ENCODE results near the gene DDX49. TPM values are rescaled to one million over a fixed set of nuclear protein-coding genes. Genes with fewer than 3 reads are reported as not detected.

Gene DDX49
- total and polyA plus RNA-seq, 2 of the 4 experiments (the other 2 are of a cell fraction), result 50.9 to 52.1 TPM

DNA sequence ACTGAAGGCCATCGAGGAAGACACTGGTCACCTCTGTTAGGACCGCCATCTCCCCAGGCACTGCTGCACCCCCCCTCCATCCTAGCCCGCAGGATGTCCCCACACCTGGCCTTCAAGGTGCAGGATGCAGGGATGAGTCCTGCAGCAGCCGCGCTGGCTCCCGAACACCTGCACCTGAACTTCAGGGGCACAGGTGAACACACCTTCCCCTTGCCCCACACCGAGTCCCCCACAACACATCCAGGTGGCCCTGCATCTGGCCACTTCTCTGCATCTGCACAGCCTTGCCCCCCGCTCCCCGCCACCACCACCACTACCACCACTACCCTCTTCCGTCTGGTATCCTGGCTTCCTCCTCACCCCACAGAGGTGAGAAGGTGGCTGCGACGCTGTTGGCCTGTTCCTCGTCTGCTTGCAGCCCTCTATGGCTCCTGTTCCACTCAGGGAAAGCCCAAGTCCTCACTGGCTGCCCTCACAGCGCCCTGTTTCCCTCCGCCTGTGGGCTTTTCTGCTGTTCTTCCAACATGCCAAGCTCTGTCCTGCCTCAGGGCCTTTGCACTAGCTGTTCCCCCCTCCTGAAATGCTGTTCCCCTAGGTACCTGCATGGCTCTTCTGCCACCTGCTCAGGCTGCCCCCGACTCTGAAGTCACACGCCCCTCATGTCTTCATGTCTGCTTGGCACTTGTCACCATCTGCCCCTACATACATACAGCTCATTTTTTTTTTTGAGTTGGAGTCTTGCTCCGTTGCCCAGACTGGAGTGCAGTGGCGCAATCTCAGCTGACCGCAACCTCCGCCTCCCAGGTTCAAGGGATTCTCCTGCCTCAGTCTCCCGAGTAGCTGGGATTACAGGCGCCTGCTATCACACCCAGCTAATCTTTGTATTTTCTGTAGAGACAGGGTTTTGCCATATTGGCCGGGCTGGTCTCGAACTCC, 22.2 kb upstream of the DDX49 start:
- CTCF ChIA-PET, result interaction anchor here (1.3 kb wide), 1 partner anchor 90 kb away, joined by 7 read pairs; no protein-coding TSS in a partner anchor
- no TSS peak for BruUV-seq (replicated peaks)
- TF ChIP-seq MAZ (IDR thresholded peaks at IDR 0.05; ENCODE audit: borderline replicate concordance, low read depth, low read length), result no peak
- TF ChIP-seq, protein P1, sequence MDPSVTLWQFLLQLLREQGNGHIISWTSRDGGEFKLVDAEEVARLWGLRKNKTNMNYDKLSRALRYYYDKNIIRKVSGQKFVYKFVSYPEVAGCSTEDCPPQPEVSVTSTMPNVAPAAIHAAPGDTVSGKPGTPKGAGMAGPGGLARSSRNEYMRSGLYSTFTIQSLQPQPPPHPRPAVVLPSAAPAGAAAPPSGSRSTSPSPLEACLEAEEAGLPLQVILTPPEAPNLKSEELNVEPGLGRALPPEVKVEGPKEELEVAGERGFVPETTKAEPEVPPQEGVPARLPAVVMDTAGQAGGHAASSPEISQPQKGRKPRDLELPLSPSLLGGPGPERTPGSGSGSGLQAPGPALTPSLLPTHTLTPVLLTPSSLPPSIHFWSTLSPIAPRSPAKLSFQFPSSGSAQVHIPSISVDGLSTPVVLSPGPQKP (IDR thresholded peaks at IDR 0.05; ENCODE audit: borderline replicate concordance, low read depth, low read length), result no peak
- TF ChIP-seq NFE2L2 (IDR thresholded peaks at IDR 0.05; ENCODE audit: low read depth, low read length), result no peak
- no peak for TF ChIP-seq CEBPB (IDR thresholded peaks at IDR 0.05; ENCODE audit: low read depth, low read length)
- TF ChIP-seq RAD21 (IDR thresholded peaks at IDR 0.05; ENCODE audit: low read length), result no peak
- no peak for TF ChIP-seq CHD1 (IDR thresholded peaks at IDR 0.05; ENCODE audit: low read depth, low read length)
- TF ChIP-seq MAFK (IDR thresholded peaks at IDR 0.05; ENCODE audit: low read depth, low read length), result no peak
- TF ChIP-seq BHLHE40 (IDR thresholded peaks at IDR 0.05; ENCODE audit: low read depth, low read length), result no peak
- TF ChIP-seq, protein P2, sequence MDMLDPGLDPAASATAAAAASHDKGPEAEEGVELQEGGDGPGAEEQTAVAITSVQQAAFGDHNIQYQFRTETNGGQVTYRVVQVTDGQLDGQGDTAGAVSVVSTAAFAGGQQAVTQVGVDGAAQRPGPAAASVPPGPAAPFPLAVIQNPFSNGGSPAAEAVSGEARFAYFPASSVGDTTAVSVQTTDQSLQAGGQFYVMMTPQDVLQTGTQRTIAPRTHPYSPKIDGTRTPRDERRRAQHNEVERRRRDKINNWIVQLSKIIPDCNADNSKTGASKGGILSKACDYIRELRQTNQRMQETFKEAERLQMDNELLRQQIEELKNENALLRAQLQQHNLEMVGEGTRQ (IDR thresholded peaks at IDR 0.05; ENCODE audit: low read depth, low read length), result no peak
- TF ChIP-seq RFX5 (IDR thresholded peaks at IDR 0.05; ENCODE audit: low read depth, low read length), result no peak
- no peak for TF ChIP-seq MXI1 (IDR thresholded peaks at IDR 0.05; ENCODE audit: borderline replicate concordance, low read depth, low read length)
- no peak for TF ChIP-seq RCOR1 (IDR thresholded peaks at IDR 0.05; ENCODE audit: insufficient replicate concordance, low read length)
- H3K27me3 ChIP-seq (ENCODE audit: control insufficient read depth, insufficient read depth, low read length), result peaks cover 7% of the 10 kb centered on the region; the same call in 1 of the 2 replicates
- no peak overlapping the region for H3K9ac ChIP-seq (ENCODE audit: low read depth, low read length)
- no peak for DNase-seq
- in situ Hi-C loops (cut with MboI; ENCODE audit: low sequenced_read_pairs), result no loop called here
- no peak overlapping the region for H3K4me3 ChIP-seq (ENCODE audit: insufficient read depth, low read depth, low read length)
- H3K14ac ChIP-seq (replicated peaks; ENCODE audit: low read depth, low read length), result no peak overlapping the region
- no peak overlapping the region for H2BK15ac ChIP-seq (ENCODE audit: low read depth, low read length)
- intact Hi-C loops (cut with micrococcal nuclease), result no loop called here
- peaks cover 8% of the 10 kb centered on the region; the same call in 1 of the 2 replicates for H3K4me1 ChIP-seq (ENCODE audit: control insufficient read depth, insufficient read depth, low read length)
- H3K4ac ChIP-seq (ENCODE audit: low read depth, low read length), result no peak overlapping the region
- H3K9me3 ChIP-seq (ENCODE audit: control insufficient read depth, insufficient read depth, low read length), result no peaks in the 10 kb centered on the region
- no peak overlapping the region for H2BK5ac ChIP-seq (ENCODE audit: low read depth, low read length, poor library complexity, severe bottlenecking)
- H2AK9ac ChIP-seq (replicated peaks; ENCODE audit: low read depth, low read length, poor library complexity), result peak overlapping the region; percentile 58
- POLR2A ChIA-PET (ENCODE audit: unreplicated experiment), result no interaction called here
- no peak overlapping the region for H4K91ac ChIP-seq (ENCODE audit: insufficient read depth, low read depth, low read length)
- H4K5ac ChIP-seq (ENCODE audit: low read depth, low read length), result no peak overlapping the region
- H2BK20ac ChIP-seq (ENCODE audit: low read depth, low read length), result no peak overlapping the region
- H3K18ac ChIP-seq (ENCODE audit: low read depth, low read length), result no peak overlapping the region
- no peak overlapping the region for H2AFZ ChIP-seq (replicated peaks; ENCODE audit: low read length, poor library complexity)
- H3K23ac ChIP-seq (ENCODE audit: low read depth, low read length), result no peak overlapping the region
- WGBS, 2 experiments (ENCODE audit: extremely low coverage in 2 of 2, insufficient read length in 1 of 2), result 90% methylated on average over 11 of the region's 25 CpGs; no CpG with 5 or more reads in 1 of the 2 experiments
- dilution Hi-C loops (cut with HindIII; ENCODE audit: low sequenced_read_pairs, unreplicated experiment), result no loop called here
- H3K79me1 ChIP-seq (ENCODE audit: low read depth in 1 of 2, low read length in 2 of 2), result peaks cover 0 to 3% of the 10 kb centered on the region in 2 experiments; a peak in 1 of 4 replicates
- no peak for ATAC-seq (ENCODE audit: low read depth)
- H3K36me3 ChIP-seq (ENCODE audit: control insufficient read depth, insufficient read depth, low read length), result peaks cover 26% of the 10 kb centered on the region
- no peak overlapping the region for H3K4me2 ChIP-seq (ENCODE audit: low read depth, low read length)
- peaks cover 28% of the 10 kb centered on the region for H4K20me1 ChIP-seq (ENCODE audit: insufficient read depth, low read length)
- no peak overlapping the region for H3K27ac ChIP-seq (ENCODE audit: insufficient read depth, low read length)
- H2AK5ac ChIP-seq (ENCODE audit: low read depth, low read length), result no peak overlapping the region
- H2BK120ac ChIP-seq (ENCODE audit: low read depth, low read length), result no peak overlapping the region
- no peak overlapping the region for H3K56ac ChIP-seq (ENCODE audit: extremely low read depth, insufficient read depth, low read length)
- no peaks in the 10 kb centered on the region for H3K9me1 ChIP-seq (ENCODE audit: insufficient read depth, low read length)
- H4K8ac ChIP-seq (ENCODE audit: low read depth in 2 of 2, low read length in 2 of 2), result no peak overlapping the region
